Left kidney (tissue), 2 donors: ENCODE data around the gene TMOD3. TPM values are rescaled to one million over a fixed set of nuclear protein-coding genes. Genes with fewer than 3 reads are reported as not detected.
"Not testable (repeated sequence)": the region's sequence is repeated elsewhere in the genome, so short reads cannot be mapped to it uniquely, and the experiment has no call there.

Experiments
- DNase-seq: peaks from one replicate; pipeline ENCODE4 v3.0.0-alpha.2; 2013
- polyA plus RNA-seq: library from polyadenylated mRNA; unstranded; fragments of 120-200 nt; gene quantifications from one replicate; pipeline ENCODE4 v1.2.1, GENCODE V29; 2013; ENCODE audit not compliant: insufficient read length

Gene TMOD3
- polyA plus RNA-seq, 1 donor = 57.7 TPM

GRCh38 chr15:51861557-51862359 is 32.3 kb downstream of the TMOD3 start:
- DNase-seq = no peak

GRCh38 chr15:51863131-51863530 is 33.7 kb downstream of the TMOD3 start:
- DNase-seq = no peak

GRCh38 chr15:51864408-51865056 is 35.1 kb downstream of the TMOD3 start:
- no peak for DNase-seq

- no peak for DNase-seq
Observed at GRCh38 chr15:51865317-51865716, 35.9 kb downstream of the TMOD3 start.

- DNase-seq = no peak
Observed at GRCh38 chr15:51866161-51866560, 36.7 kb downstream of the TMOD3 start.

- no peak for DNase-seq
Observed at GRCh38 chr15:51866751-51867150, 37.3 kb downstream of the TMOD3 start.

GRCh38 chr15:51869060-51869421 is 39.6 kb downstream of the TMOD3 start:
- DNase-seq = no peak

GRCh38 chr15:51870774-51871173 is 41.3 kb downstream of the TMOD3 start:
- DNase-seq = no peak

- no peak for DNase-seq
Observed at GRCh38 chr15:51874751-51875644, 45.5 kb downstream of the TMOD3 start.

- no peak for DNase-seq
Observed at GRCh38 chr15:51876169-51876568, 46.7 kb downstream of the TMOD3 start.

- DNase-seq = peak; percentile 78
Observed at GRCh38 chr15:51878446-51879386, 49.3 kb downstream of the TMOD3 start.

- no peak for DNase-seq
Observed at GRCh38 chr15:51879555-51879954, 50.1 kb downstream of the TMOD3 start.

- DNase-seq = no peak
Observed at GRCh38 chr15:51883271-51883837, 53.9 kb downstream of the TMOD3 start.

GRCh38 chr15:51884041-51884440 is 54.6 kb downstream of the TMOD3 start:
- DNase-seq = no peak

- no peak for DNase-seq
Observed at GRCh38 chr15:51884517-51885236, 55.2 kb downstream of the TMOD3 start.

- not testable (repeated sequence) for DNase-seq
Observed at GRCh38 chr15:51885758-51886157, 56.3 kb downstream of the TMOD3 start.

- DNase-seq = no peak
Observed at GRCh38 chr15:51887887-51888592, 58.6 kb downstream of the TMOD3 start.

GRCh38 chr15:51888593-51889195 is 59.2 kb downstream of the TMOD3 start:
- DNase-seq = no peak

- DNase-seq = no peak
Observed at GRCh38 chr15:51889486-51889885, 60.0 kb downstream of the TMOD3 start.
